H9 (cell line): ENCODE data around the gene METRNL. TPM values are rescaled to one million over a fixed set of nuclear protein-coding genes. Genes with fewer than 3 reads are reported as not detected.
A peak's percentile ranks its signal among the peaks of the same experiment; 100 is the strongest.

Experiments used
- DNase-seq: peaks from one replicate; pipeline ENCODE4 v3.0.0-alpha.2; 2017
- H2AFZ ChIP-seq: one replicate; pipeline ENCODE4 v1.6.1; 2013; ENCODE audit warnings: mild to moderate bottlenecking, low read length, control low read depth, moderate library complexity
- H2AK5ac ChIP-seq: 2 replicates; pipeline ENCODE4 v1.6.1; 2013; ENCODE audit warnings: low read length, control low read depth, mixed read lengths; ENCODE audit not compliant: insufficient read length
- H2BK120ac ChIP-seq: one replicate; pipeline ENCODE4 v1.6.1; 2013; ENCODE audit warnings: low read depth, mild to moderate bottlenecking, low read length, control low read depth, inconsistent platforms; ENCODE audit not compliant: poor library complexity, severe bottlenecking
- H2BK12ac ChIP-seq: 2 replicates; pipeline ENCODE4 v1.6.1; 2013; ENCODE audit warnings: low read length, control low read depth, mixed read lengths, low read depth; ENCODE audit not compliant: insufficient read length
- H2BK15ac ChIP-seq: 2 replicates; pipeline ENCODE4 v1.6.1; 2013; ENCODE audit warnings: low read depth, low read length, control low read depth
- H2BK20ac ChIP-seq: one replicate; pipeline ENCODE4 v1.6.1; 2013; ENCODE audit warnings: low read depth, mild to moderate bottlenecking, low read length, control low read depth, inconsistent platforms; ENCODE audit not compliant: poor library complexity, severe bottlenecking
- H2BK5ac ChIP-seq: 2 replicates; pipeline ENCODE4 v1.6.1; 2013; ENCODE audit warnings: low read length, control low read depth, mixed read lengths; ENCODE audit not compliant: insufficient read length
- H3K14ac ChIP-seq: 2 replicates; pipeline ENCODE4 v1.6.1; 2013; ENCODE audit warnings: low read length, control low read depth; ENCODE audit not compliant: insufficient read depth
- H3K18ac ChIP-seq: 2 replicates; pipeline ENCODE4 v1.6.1; 2013; ENCODE audit warnings: low read depth, mild to moderate bottlenecking, mixed read lengths, low read length, control low read depth; ENCODE audit not compliant: insufficient read length
- H3K23ac ChIP-seq: 2 replicates; pipeline ENCODE4 v1.6.1; 2013; ENCODE audit warnings: low read length, control low read depth, mixed read lengths, low read depth; ENCODE audit not compliant: insufficient read length
- H3K23me2 ChIP-seq: 2 replicates; pipeline ENCODE4 v1.6.1; 2013; ENCODE audit warnings: low read depth, mild to moderate bottlenecking, mixed read lengths, low read length, control low read depth; ENCODE audit not compliant: insufficient read length, poor library complexity, severe bottlenecking
- H3K27ac ChIP-seq: 2 replicates; pipeline ENCODE4 v1.5.1; 2013; ENCODE audit warnings: low read length, control low read depth, mixed read lengths, low read depth; ENCODE audit not compliant: insufficient read length
- H3K27me3 ChIP-seq: 2 replicates; pipeline ENCODE4 v1.6.1; 2013; ENCODE audit warnings: low read length, control low read depth, inconsistent platforms; ENCODE audit not compliant: insufficient read depth
- H3K4ac ChIP-seq: 2 replicates; pipeline ENCODE4 v1.6.1; 2013; ENCODE audit warnings: low read depth, mild to moderate bottlenecking, control low read depth, inconsistent platforms, low read length, moderate library complexity
- H3K4me1 ChIP-seq: 2 replicates; pipeline ENCODE4 v1.6.1; 2013; ENCODE audit warnings: low read length, control low read depth, inconsistent platforms; ENCODE audit not compliant: insufficient read depth
- H3K4me2 ChIP-seq: 2 replicates; pipeline ENCODE4 v1.6.1; 2013; ENCODE audit warnings: low read length, control low read depth, mixed read lengths; ENCODE audit not compliant: insufficient read length, insufficient read depth
- H3K56ac ChIP-seq: 2 replicates; pipeline ENCODE4 v1.6.1; 2013; ENCODE audit warnings: low read depth, mild to moderate bottlenecking, mixed read lengths, low read length, control low read depth; ENCODE audit not compliant: insufficient read length
- H3K79me1 ChIP-seq: 2 replicates; pipeline ENCODE4 v1.6.1; 2013; ENCODE audit warnings: low read depth, mild to moderate bottlenecking, moderate library complexity, low read length, control low read depth, inconsistent platforms; ENCODE audit not compliant: insufficient read depth, poor library complexity, severe bottlenecking
- H3K79me2 ChIP-seq: 2 replicates; pipeline ENCODE4 v1.6.1; 2013; ENCODE audit warnings: low read length, control low read depth, inconsistent platforms; ENCODE audit not compliant: insufficient read depth
- H3K9ac ChIP-seq: 2 replicates; pipeline ENCODE4 v1.6.1; 2013; ENCODE audit warnings: low read length, control low read depth, mixed read lengths; ENCODE audit not compliant: insufficient read length; ENCODE audit errors: extremely low read depth
- H3K9me3 ChIP-seq: one replicate; pipeline ENCODE4 v1.6.1; 2013; ENCODE audit warnings: low read depth, low read length, inconsistent platforms; ENCODE audit not compliant: control insufficient read depth
- H3T11ph ChIP-seq: one replicate; pipeline ENCODE4 v1.6.1; 2013; ENCODE audit warnings: mild to moderate bottlenecking, low read length, control low read depth, inconsistent platforms
- H4K20me1 ChIP-seq: one replicate; pipeline ENCODE4 v1.6.1; 2013; ENCODE audit not compliant: control insufficient read depth, insufficient read length, insufficient read depth
- H4K5ac ChIP-seq: 2 replicates; pipeline ENCODE4 v1.6.1; 2013; ENCODE audit warnings: low read depth, mild to moderate bottlenecking, mixed read lengths, low read length, control low read depth; ENCODE audit not compliant: insufficient read length
- H4K8ac ChIP-seq: replicated peaks from 2 replicates; pipeline ENCODE4 v1.6.1; 2013; ENCODE audit warnings: low read length, control low read depth, mixed read lengths, low read depth; ENCODE audit not compliant: insufficient read length
- H4K91ac ChIP-seq: 2 replicates; pipeline ENCODE4 v1.6.1; 2013; ENCODE audit warnings: low read depth, mild to moderate bottlenecking, moderate library complexity, mixed read lengths, low read length, control low read depth; ENCODE audit not compliant: insufficient read length
- H3K27ac Mint-ChIP-seq, 3 experiments: 2 replicates in 2 of 3; 3 replicates in 1 of 3; pipeline ENCODE4 v1.8.0; 2020 to 2021; ENCODE audit warnings: mixed read lengths in 3 of 3, mild to moderate bottlenecking in 1 of 3, moderate library complexity in 1 of 3
- H3K27me3 Mint-ChIP-seq: 2 replicates; pipeline ENCODE4 v1.8.0; 2021; ENCODE audit warnings: low read depth, mild to moderate bottlenecking, moderate library complexity, mixed read lengths
- H3K36me3 Mint-ChIP-seq, 3 experiments: 2 replicates in 2 of 3; 3 replicates in 1 of 3; pipeline ENCODE4 v1.8.0; 2020 to 2021; ENCODE audit warnings: low read depth in 3 of 3, mixed read lengths in 3 of 3; ENCODE audit not compliant: insufficient read depth in 1 of 3
- H3K4me1 Mint-ChIP-seq, 2 experiments: 2 replicates each; pipeline ENCODE4 v1.8.0; 2020; ENCODE audit warnings: mixed read lengths in 2 of 2
- H3K4me3 Mint-ChIP-seq, 2 experiments: 2 replicates in 1 of 2; 3 replicates in 1 of 2; pipeline ENCODE4 v1.8.0; 2020 to 2021; ENCODE audit warnings: mild to moderate bottlenecking in 2 of 2, mixed read lengths in 2 of 2, moderate library complexity in 1 of 2
- H3K9me3 Mint-ChIP-seq, 2 experiments: 2 replicates in 1 of 2; 3 replicates in 1 of 2; pipeline ENCODE4 v1.8.0; 2020; ENCODE audit warnings: mild to moderate bottlenecking in 2 of 2, mixed read lengths in 2 of 2, moderate library complexity in 1 of 2
- WGBS: extraction: QIAGEN DNeasy Blood & Tissue Kit; methylation state at CpG from one replicate; pipeline ENCODE4 v1.1.7; 2013; ENCODE audit warnings: missing lambda C conversion rate, low lambda C conversion rate, mixed read lengths; ENCODE audit not compliant: insufficient read length; ENCODE audit errors: extremely low coverage; 5-methylcytosine and 5-hydroxymethylcytosine counted together
- total RNA-seq: library from RNA; stranded (reverse); gene quantifications from 2 replicates; pipeline ENCODE4 v1.2.1, GENCODE V29; 2021
- TF ChIP-seq, protein P1 (sequence below): fragments of 200-600 bp; sonication (generic); conservative IDR thresholded peaks from 3 replicates; pipeline ENCODE4 v1.8.0; 2021; ENCODE audit warnings: antibody characterized with exemption, mild to moderate bottlenecking

Gene METRNL
- total RNA-seq, 1 experiment from 2014 or later, result 21.4 TPM

DNA sequence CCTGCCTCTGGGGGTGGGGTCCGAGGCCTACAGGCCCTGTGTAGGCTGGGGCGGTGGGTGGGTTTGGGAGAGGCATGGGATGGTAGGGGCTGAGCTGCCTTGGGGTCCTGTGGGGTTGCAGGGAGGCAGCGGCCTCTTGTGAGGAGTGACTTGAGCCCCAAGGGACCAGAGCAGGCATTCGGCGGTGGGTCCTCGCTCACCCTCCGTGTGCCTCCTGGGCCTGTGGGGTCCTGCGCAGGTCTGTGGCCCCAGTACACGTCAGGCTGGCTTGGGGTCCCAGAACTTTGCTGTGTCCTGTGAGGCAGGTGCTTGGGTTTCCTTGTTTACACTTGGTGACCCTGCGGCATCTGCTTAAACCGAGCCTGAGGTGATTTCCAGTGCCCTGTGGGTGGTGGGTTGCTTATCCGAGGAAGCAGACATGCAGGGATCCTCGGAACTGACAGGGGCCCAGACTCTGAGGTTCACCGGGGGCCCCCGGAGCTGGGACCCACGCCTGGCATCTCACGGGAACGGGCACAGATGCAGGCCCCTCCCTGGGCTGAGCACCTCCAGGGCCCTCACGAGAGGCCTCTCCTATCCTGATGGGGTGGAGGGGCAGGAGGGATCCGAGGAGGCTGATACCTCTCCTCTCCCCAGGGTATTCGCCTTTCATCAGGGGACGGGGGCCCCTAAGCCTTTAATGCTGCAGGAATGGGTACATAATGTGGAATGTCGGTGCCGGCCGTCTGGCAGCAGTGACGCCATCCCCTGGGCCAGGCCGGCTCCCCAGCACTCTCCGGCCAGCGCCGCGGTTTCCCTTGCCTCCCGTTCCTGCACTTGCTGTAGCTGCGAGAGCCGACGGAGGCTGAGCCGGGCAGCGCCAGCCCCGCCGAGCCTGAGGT, 7.7 kb downstream of the METRNL start:
- H3K79me2 ChIP-seq, result no peaks in the 10 kb centered on the region; the same call in 1 of the 2 replicates
- H3K27ac Mint-ChIP-seq, result no peak overlapping the region; a peak in 1 of 7 replicates
- WGBS, result no CpG with 5 or more reads among the region's 39 CpGs
- no peak overlapping the region for H2BK120ac ChIP-seq
- no peak overlapping the region for H2BK5ac ChIP-seq
- H4K91ac ChIP-seq, result no peak overlapping the region
- DNase-seq, result no peak
- H3T11ph ChIP-seq, result no peak overlapping the region
- peaks cover 14% of the 10 kb centered on the region for H3K27me3 Mint-ChIP-seq
- peak overlapping the region; percentile 23 for H3K18ac ChIP-seq
- no peaks in the 10 kb centered on the region for H3K23me2 ChIP-seq
- no peak overlapping the region for H2BK12ac ChIP-seq
- no peaks in the 10 kb centered on the region for H3K9me3 ChIP-seq
- H2BK15ac ChIP-seq, result no peak overlapping the region
- no peak overlapping the region for H3K4me3 Mint-ChIP-seq
- no peak overlapping the region for H4K5ac ChIP-seq
- H3K79me1 ChIP-seq, result no peaks in the 10 kb centered on the region
- H3K4me2 ChIP-seq, result no peak overlapping the region
- no peak overlapping the region for H3K14ac ChIP-seq
- no peaks in the 10 kb centered on the region for H4K20me1 ChIP-seq
- H3K27me3 ChIP-seq, result peaks cover 4% of the 10 kb centered on the region; the same call in 1 of the 2 replicates
- no peak overlapping the region for H3K4ac ChIP-seq
- no peak overlapping the region for H4K8ac ChIP-seq
- H3K9ac ChIP-seq, result no peak overlapping the region
- no peak overlapping the region for H2BK20ac ChIP-seq
- H2AK5ac ChIP-seq, result no peak overlapping the region
- no peak overlapping the region for H2AFZ ChIP-seq
- peaks cover 30 to 40% of the 10 kb centered on the region in 2 experiments for H3K4me1 Mint-ChIP-seq
- no peak overlapping the region for H3K27ac ChIP-seq
- peaks cover 11% of the 10 kb centered on the region; the same call in 1 of the 2 replicates for H3K4me1 ChIP-seq
- no peaks in the 10 kb centered on the region for H3K9me3 Mint-ChIP-seq
- no peak overlapping the region for H3K23ac ChIP-seq
- no peak overlapping the region for H3K56ac ChIP-seq
- TF ChIP-seq, protein P1, sequence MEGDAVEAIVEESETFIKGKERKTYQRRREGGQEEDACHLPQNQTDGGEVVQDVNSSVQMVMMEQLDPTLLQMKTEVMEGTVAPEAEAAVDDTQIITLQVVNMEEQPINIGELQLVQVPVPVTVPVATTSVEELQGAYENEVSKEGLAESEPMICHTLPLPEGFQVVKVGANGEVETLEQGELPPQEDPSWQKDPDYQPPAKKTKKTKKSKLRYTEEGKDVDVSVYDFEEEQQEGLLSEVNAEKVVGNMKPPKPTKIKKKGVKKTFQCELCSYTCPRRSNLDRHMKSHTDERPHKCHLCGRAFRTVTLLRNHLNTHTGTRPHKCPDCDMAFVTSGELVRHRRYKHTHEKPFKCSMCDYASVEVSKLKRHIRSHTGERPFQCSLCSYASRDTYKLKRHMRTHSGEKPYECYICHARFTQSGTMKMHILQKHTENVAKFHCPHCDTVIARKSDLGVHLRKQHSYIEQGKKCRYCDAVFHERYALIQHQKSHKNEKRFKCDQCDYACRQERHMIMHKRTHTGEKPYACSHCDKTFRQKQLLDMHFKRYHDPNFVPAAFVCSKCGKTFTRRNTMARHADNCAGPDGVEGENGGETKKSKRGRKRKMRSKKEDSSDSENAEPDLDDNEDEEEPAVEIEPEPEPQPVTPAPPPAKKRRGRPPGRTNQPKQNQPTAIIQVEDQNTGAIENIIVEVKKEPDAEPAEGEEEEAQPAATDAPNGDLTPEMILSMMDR, result no peak
- peaks cover 18 to 23% (median 22%) of the 10 kb centered on the region in 3 experiments; a peak in 6 of 7 replicates for H3K36me3 Mint-ChIP-seq
